ENCODE data around the gene PKN1. TPM values are rescaled to one million over a fixed set of nuclear protein-coding genes. Genes with fewer than 3 reads are reported as not detected.
A peak's percentile ranks its signal among the peaks of the same experiment; 100 is the strongest.

PKN1 gene
- total RNA-seq, 1 experiment from 2014 or later: 170 TPM

DNA sequence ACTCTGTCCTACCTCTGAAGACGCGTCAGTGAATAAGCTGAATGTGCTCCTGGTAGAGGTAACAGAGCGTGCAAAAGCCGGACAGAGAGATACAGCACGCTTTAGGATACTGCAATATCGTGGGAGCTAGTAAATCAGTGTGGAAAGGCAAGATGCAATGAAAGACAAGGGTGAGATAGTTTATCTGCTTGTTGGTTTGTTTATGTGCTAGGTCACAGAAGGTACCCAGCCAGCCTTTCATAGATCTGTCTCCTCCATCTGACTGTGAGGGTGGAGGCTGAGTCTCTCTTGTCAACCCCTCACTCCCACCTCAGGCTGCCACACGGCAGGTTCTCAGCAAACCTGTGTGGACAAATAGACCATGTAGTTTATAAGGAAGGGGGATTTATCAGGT, 63.7 kb downstream of the PKN1 start:
- peak overlapping the region; percentile 52 for H3K4me3 Mint-ChIP-seq
- CTCF ChIA-PET: interaction anchor here (0.6 to 4.2 kb wide), 15 partner anchors 9 to 360 kb away, joined by 3 to 46 read pairs (median 6); partner anchors contain the start of genes ASF1B, DNAJB1 and PTGER1
- H3K27ac Mint-ChIP-seq: peak overlapping the region; percentile 95
- POLR2A ChIA-PET: interaction anchor here (0.6 to 1.9 kb wide), 6 partner anchors 11 to 192 kb away, joined by 3 to 7 read pairs (median 4); partner anchors contain the start of gene DNAJB1
- H3K4me1 Mint-ChIP-seq: peaks cover 21% of the 10 kb centered on the region
- H3K27me3 Mint-ChIP-seq (ENCODE audit: low read depth): peaks cover 4% of the 10 kb centered on the region; the same call in 1 of the 2 replicates
- no peaks in the 10 kb centered on the region for H3K9me3 Mint-ChIP-seq
- DNase-seq (ENCODE audit: low spot score) (no peak), ATAC-seq (no peak)
- peaks cover 14% of the 10 kb centered on the region for H3K36me3 Mint-ChIP-seq
- TF ChIP-seq CREB1 (CRISPR knock-in tag; IDR thresholded peaks at IDR 0.05) (no peak), ZNF423 (CRISPR knock-in tag; IDR thresholded peaks at IDR 0.05) (no peak), ZNF416 (CRISPR knock-in tag; IDR thresholded peaks at IDR 0.05) (no peak), OVOL2 (CRISPR knock-in tag; IDR thresholded peaks at IDR 0.05; ENCODE audit: borderline replicate concordance) (no peak), MYBL2 (CRISPR knock-in tag; IDR thresholded peaks at IDR 0.05) (no peak), NR2C2 (CRISPR knock-in tag; IDR thresholded peaks at IDR 0.05) (no peak)
- TF ChIP-seq, protein P1, sequence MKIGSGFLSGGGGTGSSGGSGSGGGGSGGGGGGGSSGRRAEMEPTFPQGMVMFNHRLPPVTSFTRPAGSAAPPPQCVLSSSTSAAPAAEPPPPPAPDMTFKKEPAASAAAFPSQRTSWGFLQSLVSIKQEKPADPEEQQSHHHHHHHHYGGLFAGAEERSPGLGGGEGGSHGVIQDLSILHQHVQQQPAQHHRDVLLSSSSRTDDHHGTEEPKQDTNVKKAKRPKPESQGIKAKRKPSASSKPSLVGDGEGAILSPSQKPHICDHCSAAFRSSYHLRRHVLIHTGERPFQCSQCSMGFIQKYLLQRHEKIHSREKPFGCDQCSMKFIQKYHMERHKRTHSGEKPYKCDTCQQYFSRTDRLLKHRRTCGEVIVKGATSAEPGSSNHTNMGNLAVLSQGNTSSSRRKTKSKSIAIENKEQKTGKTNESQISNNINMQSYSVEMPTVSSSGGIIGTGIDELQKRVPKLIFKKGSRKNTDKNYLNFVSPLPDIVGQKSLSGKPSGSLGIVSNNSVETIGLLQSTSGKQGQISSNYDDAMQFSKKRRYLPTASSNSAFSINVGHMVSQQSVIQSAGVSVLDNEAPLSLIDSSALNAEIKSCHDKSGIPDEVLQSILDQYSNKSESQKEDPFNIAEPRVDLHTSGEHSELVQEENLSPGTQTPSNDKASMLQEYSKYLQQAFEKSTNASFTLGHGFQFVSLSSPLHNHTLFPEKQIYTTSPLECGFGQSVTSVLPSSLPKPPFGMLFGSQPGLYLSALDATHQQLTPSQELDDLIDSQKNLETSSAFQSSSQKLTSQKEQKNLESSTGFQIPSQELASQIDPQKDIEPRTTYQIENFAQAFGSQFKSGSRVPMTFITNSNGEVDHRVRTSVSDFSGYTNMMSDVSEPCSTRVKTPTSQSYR (CRISPR knock-in tag; IDR thresholded peaks at IDR 0.05): no peak
- TF ChIP-seq, protein P2, sequence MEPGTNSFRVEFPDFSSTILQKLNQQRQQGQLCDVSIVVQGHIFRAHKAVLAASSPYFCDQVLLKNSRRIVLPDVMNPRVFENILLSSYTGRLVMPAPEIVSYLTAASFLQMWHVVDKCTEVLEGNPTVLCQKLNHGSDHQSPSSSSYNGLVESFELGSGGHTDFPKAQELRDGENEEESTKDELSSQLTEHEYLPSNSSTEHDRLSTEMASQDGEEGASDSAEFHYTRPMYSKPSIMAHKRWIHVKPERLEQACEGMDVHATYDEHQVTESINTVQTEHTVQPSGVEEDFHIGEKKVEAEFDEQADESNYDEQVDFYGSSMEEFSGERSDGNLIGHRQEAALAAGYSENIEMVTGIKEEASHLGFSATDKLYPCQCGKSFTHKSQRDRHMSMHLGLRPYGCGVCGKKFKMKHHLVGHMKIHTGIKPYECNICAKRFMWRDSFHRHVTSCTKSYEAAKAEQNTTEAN (CRISPR knock-in tag; IDR thresholded peaks at IDR 0.05): no peak
- TF ChIP-seq, protein P3, sequence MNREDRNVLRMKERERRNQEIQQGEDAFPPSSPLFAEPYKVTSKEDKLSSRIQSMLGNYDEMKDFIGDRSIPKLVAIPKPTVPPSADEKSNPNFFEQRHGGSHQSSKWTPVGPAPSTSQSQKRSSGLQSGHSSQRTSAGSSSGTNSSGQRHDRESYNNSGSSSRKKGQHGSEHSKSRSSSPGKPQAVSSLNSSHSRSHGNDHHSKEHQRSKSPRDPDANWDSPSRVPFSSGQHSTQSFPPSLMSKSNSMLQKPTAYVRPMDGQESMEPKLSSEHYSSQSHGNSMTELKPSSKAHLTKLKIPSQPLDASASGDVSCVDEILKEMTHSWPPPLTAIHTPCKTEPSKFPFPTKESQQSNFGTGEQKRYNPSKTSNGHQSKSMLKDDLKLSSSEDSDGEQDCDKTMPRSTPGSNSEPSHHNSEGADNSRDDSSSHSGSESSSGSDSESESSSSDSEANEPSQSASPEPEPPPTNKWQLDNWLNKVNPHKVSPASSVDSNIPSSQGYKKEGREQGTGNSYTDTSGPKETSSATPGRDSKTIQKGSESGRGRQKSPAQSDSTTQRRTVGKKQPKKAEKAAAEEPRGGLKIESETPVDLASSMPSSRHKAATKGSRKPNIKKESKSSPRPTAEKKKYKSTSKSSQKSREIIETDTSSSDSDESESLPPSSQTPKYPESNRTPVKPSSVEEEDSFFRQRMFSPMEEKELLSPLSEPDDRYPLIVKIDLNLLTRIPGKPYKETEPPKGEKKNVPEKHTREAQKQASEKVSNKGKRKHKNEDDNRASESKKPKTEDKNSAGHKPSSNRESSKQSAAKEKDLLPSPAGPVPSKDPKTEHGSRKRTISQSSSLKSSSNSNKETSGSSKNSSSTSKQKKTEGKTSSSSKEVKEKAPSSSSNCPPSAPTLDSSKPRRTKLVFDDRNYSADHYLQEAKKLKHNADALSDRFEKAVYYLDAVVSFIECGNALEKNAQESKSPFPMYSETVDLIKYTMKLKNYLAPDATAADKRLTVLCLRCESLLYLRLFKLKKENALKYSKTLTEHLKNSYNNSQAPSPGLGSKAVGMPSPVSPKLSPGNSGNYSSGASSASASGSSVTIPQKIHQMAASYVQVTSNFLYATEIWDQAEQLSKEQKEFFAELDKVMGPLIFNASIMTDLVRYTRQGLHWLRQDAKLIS (CRISPR knock-in tag; IDR thresholded peaks at IDR 0.05; ENCODE audit: borderline replicate concordance): no peak
- TF ChIP-seq, protein P4, sequence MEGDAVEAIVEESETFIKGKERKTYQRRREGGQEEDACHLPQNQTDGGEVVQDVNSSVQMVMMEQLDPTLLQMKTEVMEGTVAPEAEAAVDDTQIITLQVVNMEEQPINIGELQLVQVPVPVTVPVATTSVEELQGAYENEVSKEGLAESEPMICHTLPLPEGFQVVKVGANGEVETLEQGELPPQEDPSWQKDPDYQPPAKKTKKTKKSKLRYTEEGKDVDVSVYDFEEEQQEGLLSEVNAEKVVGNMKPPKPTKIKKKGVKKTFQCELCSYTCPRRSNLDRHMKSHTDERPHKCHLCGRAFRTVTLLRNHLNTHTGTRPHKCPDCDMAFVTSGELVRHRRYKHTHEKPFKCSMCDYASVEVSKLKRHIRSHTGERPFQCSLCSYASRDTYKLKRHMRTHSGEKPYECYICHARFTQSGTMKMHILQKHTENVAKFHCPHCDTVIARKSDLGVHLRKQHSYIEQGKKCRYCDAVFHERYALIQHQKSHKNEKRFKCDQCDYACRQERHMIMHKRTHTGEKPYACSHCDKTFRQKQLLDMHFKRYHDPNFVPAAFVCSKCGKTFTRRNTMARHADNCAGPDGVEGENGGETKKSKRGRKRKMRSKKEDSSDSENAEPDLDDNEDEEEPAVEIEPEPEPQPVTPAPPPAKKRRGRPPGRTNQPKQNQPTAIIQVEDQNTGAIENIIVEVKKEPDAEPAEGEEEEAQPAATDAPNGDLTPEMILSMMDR (IDR thresholded peaks at IDR 0.05): no peak
- TF ChIP-seq, protein P5, sequence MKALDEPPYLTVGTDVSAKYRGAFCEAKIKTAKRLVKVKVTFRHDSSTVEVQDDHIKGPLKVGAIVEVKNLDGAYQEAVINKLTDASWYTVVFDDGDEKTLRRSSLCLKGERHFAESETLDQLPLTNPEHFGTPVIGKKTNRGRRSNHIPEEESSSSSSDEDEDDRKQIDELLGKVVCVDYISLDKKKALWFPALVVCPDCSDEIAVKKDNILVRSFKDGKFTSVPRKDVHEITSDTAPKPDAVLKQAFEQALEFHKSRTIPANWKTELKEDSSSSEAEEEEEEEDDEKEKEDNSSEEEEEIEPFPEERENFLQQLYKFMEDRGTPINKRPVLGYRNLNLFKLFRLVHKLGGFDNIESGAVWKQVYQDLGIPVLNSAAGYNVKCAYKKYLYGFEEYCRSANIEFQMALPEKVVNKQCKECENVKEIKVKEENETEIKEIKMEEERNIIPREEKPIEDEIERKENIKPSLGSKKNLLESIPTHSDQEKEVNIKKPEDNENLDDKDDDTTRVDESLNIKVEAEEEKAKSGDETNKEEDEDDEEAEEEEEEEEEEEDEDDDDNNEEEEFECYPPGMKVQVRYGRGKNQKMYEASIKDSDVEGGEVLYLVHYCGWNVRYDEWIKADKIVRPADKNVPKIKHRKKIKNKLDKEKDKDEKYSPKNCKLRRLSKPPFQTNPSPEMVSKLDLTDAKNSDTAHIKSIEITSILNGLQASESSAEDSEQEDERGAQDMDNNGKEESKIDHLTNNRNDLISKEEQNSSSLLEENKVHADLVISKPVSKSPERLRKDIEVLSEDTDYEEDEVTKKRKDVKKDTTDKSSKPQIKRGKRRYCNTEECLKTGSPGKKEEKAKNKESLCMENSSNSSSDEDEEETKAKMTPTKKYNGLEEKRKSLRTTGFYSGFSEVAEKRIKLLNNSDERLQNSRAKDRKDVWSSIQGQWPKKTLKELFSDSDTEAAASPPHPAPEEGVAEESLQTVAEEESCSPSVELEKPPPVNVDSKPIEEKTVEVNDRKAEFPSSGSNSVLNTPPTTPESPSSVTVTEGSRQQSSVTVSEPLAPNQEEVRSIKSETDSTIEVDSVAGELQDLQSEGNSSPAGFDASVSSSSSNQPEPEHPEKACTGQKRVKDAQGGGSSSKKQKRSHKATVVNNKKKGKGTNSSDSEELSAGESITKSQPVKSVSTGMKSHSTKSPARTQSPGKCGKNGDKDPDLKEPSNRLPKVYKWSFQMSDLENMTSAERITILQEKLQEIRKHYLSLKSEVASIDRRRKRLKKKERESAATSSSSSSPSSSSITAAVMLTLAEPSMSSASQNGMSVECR (CRISPR knock-in tag; IDR thresholded peaks at IDR 0.05; ENCODE audit: borderline replicate concordance): no peak
- TF ChIP-seq, protein P6, sequence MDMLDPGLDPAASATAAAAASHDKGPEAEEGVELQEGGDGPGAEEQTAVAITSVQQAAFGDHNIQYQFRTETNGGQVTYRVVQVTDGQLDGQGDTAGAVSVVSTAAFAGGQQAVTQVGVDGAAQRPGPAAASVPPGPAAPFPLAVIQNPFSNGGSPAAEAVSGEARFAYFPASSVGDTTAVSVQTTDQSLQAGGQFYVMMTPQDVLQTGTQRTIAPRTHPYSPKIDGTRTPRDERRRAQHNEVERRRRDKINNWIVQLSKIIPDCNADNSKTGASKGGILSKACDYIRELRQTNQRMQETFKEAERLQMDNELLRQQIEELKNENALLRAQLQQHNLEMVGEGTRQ (CRISPR knock-in tag; IDR thresholded peaks at IDR 0.05): no peak
- TF ChIP-seq, protein P7, sequence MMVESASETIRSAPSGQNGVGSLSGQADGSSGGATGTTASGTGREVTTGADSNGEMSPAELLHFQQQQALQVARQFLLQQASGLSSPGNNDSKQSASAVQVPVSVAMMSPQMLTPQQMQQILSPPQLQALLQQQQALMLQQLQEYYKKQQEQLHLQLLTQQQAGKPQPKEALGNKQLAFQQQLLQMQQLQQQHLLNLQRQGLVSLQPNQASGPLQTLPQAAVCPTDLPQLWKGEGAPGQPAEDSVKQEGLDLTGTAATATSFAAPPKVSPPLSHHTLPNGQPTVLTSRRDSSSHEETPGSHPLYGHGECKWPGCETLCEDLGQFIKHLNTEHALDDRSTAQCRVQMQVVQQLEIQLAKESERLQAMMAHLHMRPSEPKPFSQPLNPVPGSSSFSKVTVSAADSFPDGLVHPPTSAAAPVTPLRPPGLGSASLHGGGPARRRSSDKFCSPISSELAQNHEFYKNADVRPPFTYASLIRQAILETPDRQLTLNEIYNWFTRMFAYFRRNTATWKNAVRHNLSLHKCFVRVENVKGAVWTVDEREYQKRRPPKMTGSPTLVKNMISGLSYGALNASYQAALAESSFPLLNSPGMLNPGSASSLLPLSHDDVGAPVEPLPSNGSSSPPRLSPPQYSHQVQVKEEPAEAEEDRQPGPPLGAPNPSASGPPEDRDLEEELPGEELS (CRISPR knock-in tag; IDR thresholded peaks at IDR 0.05): no peak
- TF ChIP-seq, protein P8, sequence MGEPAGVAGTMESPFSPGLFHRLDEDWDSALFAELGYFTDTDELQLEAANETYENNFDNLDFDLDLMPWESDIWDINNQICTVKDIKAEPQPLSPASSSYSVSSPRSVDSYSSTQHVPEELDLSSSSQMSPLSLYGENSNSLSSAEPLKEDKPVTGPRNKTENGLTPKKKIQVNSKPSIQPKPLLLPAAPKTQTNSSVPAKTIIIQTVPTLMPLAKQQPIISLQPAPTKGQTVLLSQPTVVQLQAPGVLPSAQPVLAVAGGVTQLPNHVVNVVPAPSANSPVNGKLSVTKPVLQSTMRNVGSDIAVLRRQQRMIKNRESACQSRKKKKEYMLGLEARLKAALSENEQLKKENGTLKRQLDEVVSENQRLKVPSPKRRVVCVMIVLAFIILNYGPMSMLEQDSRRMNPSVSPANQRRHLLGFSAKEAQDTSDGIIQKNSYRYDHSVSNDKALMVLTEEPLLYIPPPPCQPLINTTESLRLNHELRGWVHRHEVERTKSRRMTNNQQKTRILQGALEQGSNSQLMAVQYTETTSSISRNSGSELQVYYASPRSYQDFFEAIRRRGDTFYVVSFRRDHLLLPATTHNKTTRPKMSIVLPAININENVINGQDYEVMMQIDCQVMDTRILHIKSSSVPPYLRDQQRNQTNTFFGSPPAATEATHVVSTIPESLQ (CRISPR knock-in tag; IDR thresholded peaks at IDR 0.05): no peak
- TF ChIP-seq, protein P9, sequence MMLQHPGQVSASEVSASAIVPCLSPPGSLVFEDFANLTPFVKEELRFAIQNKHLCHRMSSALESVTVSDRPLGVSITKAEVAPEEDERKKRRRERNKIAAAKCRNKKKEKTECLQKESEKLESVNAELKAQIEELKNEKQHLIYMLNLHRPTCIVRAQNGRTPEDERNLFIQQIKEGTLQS (CRISPR knock-in tag; conservative IDR thresholded peaks at IDR 0.05): no peak

All from WTC11 (cell line).